ENCODE measurements around the gene PDILT. TPM values are rescaled to one million over a fixed set of nuclear protein-coding genes. Genes with fewer than 3 reads are reported as not detected.
"Not testable (repeated sequence)": the region's sequence is repeated elsewhere in the genome, so short reads cannot be mapped to it uniquely, and the experiment has no call there.

PDILT gene
- total RNA-seq, 2 donors from 2014 or later, result not detected

GRCh38 chr16:20423772-20424128 lies 19.2 kb upstream of the PDILT start:
- not testable (repeated sequence) for H3K4me3 Mint-ChIP-seq; ATAC-seq; H3K9me3 Mint-ChIP-seq; H3K27ac Mint-ChIP-seq; H3K4me1 Mint-ChIP-seq (ENCODE audit: low read depth in 2 of 2); H3K36me3 Mint-ChIP-seq; DNase-seq (ENCODE audit: low spot score); H3K27me3 Mint-ChIP-seq

GRCh38 chr16:20421748-20422147 lies 17.2 kb upstream of the PDILT start:
- H3K9me3 Mint-ChIP-seq; H3K27me3 Mint-ChIP-seq; H3K4me3 Mint-ChIP-seq; ATAC-seq; H3K27ac Mint-ChIP-seq; H3K4me1 Mint-ChIP-seq (ENCODE audit: low read depth in 2 of 2); DNase-seq (ENCODE audit: low spot score); H3K36me3 Mint-ChIP-seq: not testable (repeated sequence)

GRCh38 chr16:20419093-20419492 lies 14.6 kb upstream of the PDILT start:
- not testable (repeated sequence) for H3K4me1 Mint-ChIP-seq (ENCODE audit: low read depth in 2 of 2); DNase-seq (ENCODE audit: low spot score); H3K27ac Mint-ChIP-seq; H3K36me3 Mint-ChIP-seq; H3K9me3 Mint-ChIP-seq; H3K4me3 Mint-ChIP-seq
- peaks cover 9 to 14% of the 10 kb centered on the region in 2 donors for H3K27me3 Mint-ChIP-seq
- ATAC-seq, result peak in 1 of 2 donors; percentile 32

DNA sequence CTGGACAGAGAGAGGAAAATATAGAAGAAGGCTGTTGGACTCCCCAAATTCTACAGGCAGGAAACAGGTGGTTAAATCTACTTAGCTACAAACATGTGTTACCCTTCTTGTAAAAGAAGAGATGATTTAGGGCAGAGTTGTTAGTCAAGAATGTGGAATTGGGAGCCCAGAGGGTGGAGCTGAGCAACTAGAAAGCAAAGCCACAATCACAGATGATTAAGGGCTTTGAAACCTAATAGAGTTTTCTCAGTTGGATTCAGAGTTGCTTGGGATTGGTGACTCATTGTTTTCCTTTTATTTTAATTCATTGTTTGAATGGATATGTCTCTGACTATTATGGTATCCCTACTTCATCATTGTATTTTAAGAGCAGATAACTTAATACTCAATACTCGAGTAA lies 11.0 kb upstream of the PDILT start:
- DNase-seq (ENCODE audit: low spot score) (no peak), ATAC-seq (no peak)
- no peaks in the 10 kb centered on the region for H3K9me3 Mint-ChIP-seq
- H3K27me3 Mint-ChIP-seq, result peaks cover 9 to 14% of the 10 kb centered on the region in 2 donors
- H3K36me3 Mint-ChIP-seq, result no peaks in the 10 kb centered on the region
- no peak overlapping the region for H3K4me3 Mint-ChIP-seq
- H3K4me1 Mint-ChIP-seq (ENCODE audit: low read depth in 2 of 2), result no peaks in the 10 kb centered on the region
- no peak overlapping the region for H3K27ac Mint-ChIP-seq

DNA sequence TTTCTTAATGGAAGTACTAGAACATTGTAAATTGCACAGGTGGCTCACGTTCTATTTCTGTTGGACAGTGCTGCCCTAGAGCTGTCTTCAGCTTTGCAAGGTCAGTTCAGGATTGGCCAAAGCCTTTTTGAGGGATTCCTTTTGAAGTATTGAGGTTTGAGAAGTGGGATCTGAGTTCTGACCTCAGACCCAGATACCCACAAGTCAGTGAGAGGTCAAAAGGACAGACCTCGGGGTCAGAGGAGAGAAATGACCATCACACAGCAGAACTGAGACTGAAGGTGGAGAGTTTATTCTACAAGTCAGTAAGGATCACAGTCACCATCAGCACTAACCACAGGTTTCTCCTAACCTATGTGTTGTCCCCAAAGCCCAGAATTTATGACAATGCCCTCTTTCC lies 6.5 kb upstream of the PDILT start:
- Mint-ChIP-seq H3K9me3 (no peaks in the 10 kb centered on the region), H3K27ac (no peak overlapping the region), H3K36me3 (no peaks in the 10 kb centered on the region), H3K4me1 (ENCODE audit: low read depth in 2 of 2) (no peaks in the 10 kb centered on the region), H3K4me3 (no peak overlapping the region), H3K27me3 (peaks cover 9% of the 10 kb centered on the region in 2 donors)
- DNase-seq (ENCODE audit: low spot score) (no peak), ATAC-seq (no peak)

GRCh38 chr16:20410121-20410723 lies 5.7 kb upstream of the PDILT start:
- Mint-ChIP-seq H3K4me1 (ENCODE audit: low read depth in 2 of 2) (no peaks in the 10 kb centered on the region), H3K27me3 (peaks cover 9% of the 10 kb centered on the region in 2 donors), H3K9me3 (no peaks in the 10 kb centered on the region), H3K4me3 (no peak overlapping the region), H3K36me3 (no peaks in the 10 kb centered on the region), H3K27ac (no peak overlapping the region)
- ATAC-seq (no peak), DNase-seq (ENCODE audit: low spot score) (no peak)

GRCh38 chr16:20409398-20410120 lies 5.0 kb upstream of the PDILT start, which contains the start of gene ACSM5:
ACSM5 (plus strand) TSS chr16:20409534; CDS start chr16:20411485, 1,951 bp downstream.
- DNase-seq (ENCODE audit: low spot score) (no peak), ATAC-seq (no peak)
- H3K4me1 Mint-ChIP-seq (ENCODE audit: low read depth in 2 of 2), result no peaks in the 10 kb centered on the region
- no peaks in the 10 kb centered on the region for H3K36me3 Mint-ChIP-seq
- H3K27ac Mint-ChIP-seq, result no peak within 1 kb of the TSS
- H3K27me3 Mint-ChIP-seq, result peaks cover 5% of the 10 kb centered on the region in 2 donors
- H3K9me3 Mint-ChIP-seq, result no peaks in the 10 kb centered on the region
- H3K4me3 Mint-ChIP-seq, result no peak within 1 kb of the TSS

DNA sequence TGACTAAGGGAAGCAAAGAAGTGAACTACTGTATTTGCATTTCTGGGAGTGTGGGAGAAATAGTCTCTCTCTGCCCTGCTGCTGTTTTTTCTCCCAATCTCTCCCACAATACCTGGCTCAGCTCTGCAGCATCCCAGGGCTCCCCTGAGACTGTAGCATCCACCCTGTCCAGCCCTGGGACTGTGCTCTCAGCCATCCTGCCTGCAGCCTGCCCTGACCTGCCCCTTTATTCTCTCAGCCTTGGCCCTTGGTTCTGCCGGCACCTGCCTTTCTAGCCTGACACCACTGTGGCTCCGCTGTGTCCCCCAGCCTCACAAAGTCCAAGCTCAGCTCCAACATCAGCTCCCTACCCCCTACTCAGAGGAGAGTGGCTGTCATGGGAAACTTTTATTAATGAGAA lies 1.9 kb downstream of the PDILT start:
- Mint-ChIP-seq H3K27ac (no peak overlapping the region), H3K9me3 (no peaks in the 10 kb centered on the region), H3K4me1 (ENCODE audit: low read depth in 2 of 2) (no peaks in the 10 kb centered on the region), H3K36me3 (no peaks in the 10 kb centered on the region), H3K4me3 (no peak overlapping the region), H3K27me3 (peaks cover 8 to 18% of the 10 kb centered on the region in 2 donors)
- ATAC-seq (peak in 1 of 2 donors; percentile 29), DNase-seq (ENCODE audit: low spot score) (no peak)

- peak in 1 of 2 donors; percentile 37 for ATAC-seq
- Mint-ChIP-seq H3K4me3 (no peak overlapping the region), H3K27me3 (peaks cover 8 to 18% of the 10 kb centered on the region in 2 donors), H3K9me3 (no peaks in the 10 kb centered on the region), H3K4me1 (ENCODE audit: low read depth in 2 of 2) (no peaks in the 10 kb centered on the region), H3K36me3 (no peaks in the 10 kb centered on the region), H3K27ac (no peak overlapping the region)
- no peak for DNase-seq (ENCODE audit: low spot score)
These were observed 3.0 kb downstream of the PDILT start for GRCh38 chr16:20401475-20402016.

DNA sequence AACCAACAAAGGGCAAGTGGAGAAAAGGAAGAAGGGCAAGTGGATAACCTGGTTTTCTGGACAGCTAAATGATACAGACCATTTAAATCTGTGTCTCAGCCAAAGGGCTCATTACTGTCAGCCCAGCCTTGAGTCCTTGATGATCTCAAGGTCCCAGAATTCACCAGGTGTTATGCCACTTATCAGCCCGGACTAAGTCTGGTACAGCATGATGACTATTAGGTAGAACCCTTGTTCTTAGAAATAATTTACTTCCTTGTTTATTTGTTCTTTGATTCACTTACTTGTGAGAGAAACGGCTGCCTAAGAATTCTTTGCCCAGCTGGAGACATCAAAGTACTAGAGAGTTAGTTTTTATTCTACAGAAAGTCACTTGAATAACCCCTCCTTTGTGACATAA lies 3.5 kb downstream of the PDILT start:
- Mint-ChIP-seq H3K27me3 (peaks cover 7 to 18% of the 10 kb centered on the region in 2 donors), H3K4me3 (no peak overlapping the region), H3K9me3 (no peaks in the 10 kb centered on the region)

GRCh38 chr16:20399185-20399584 lies 5.4 kb downstream of the PDILT start:
- Mint-ChIP-seq H3K4me3 (no peak overlapping the region), H3K4me1 (ENCODE audit: low read depth in 2 of 2) (no peaks in the 10 kb centered on the region), H3K9me3 (no peaks in the 10 kb centered on the region), H3K27ac (no peak overlapping the region), H3K36me3 (no peaks in the 10 kb centered on the region), H3K27me3 (peaks cover 5 to 18% of the 10 kb centered on the region in 2 donors)
- DNase-seq (ENCODE audit: low spot score) (no peak), ATAC-seq (no peak)

More for the DNA sequence above, 3.5 kb downstream of the PDILT start:
- no peaks in the 10 kb centered on the region for H3K4me1 Mint-ChIP-seq (ENCODE audit: low read depth in 2 of 2)
- H3K27ac Mint-ChIP-seq, result no peak overlapping the region
- H3K36me3 Mint-ChIP-seq, result no peaks in the 10 kb centered on the region
- DNase-seq (ENCODE audit: low spot score) (no peak), ATAC-seq (no peak)

DNA sequence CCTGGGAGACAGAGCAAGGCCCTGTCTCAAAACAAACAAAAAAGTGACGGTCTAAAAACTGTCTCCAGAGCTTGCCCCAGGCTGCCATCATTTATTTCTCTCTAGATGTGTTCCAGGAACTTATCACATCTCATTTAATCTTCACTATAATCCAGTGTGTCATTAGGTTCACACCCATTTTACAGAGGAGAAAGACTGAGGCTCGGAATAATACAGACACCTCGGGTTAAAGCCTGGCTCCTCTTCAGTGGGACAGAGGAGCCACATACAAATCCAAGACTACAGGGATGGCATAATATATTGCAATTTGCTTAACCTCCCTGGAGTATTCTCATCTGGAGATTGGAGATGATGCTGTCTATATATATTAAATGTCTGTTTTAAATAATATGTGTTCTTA lies 5.9 kb downstream of the PDILT start:
- ATAC-seq, result no peak
- H3K27ac Mint-ChIP-seq, result no peak overlapping the region
- peaks cover 0 to 12% of the 10 kb centered on the region in 2 donors for H3K27me3 Mint-ChIP-seq
- H3K36me3 Mint-ChIP-seq, result no peaks in the 10 kb centered on the region
- no peaks in the 10 kb centered on the region for H3K9me3 Mint-ChIP-seq
- no peak overlapping the region for H3K4me3 Mint-ChIP-seq
- no peaks in the 10 kb centered on the region for H3K4me1 Mint-ChIP-seq (ENCODE audit: low read depth in 2 of 2)
- no peak for DNase-seq (ENCODE audit: low spot score)

- H3K4me3 Mint-ChIP-seq, result no peak overlapping the region
- no peaks in the 10 kb centered on the region for H3K36me3 Mint-ChIP-seq
- H3K4me1 Mint-ChIP-seq (ENCODE audit: low read depth in 2 of 2), result no peaks in the 10 kb centered on the region
- ATAC-seq (peak in 1 of 2 donors; percentile 19), DNase-seq (ENCODE audit: low spot score) (no peak)
- H3K9me3 Mint-ChIP-seq, result no peaks in the 10 kb centered on the region
- H3K27ac Mint-ChIP-seq, result no peak overlapping the region
- H3K27me3 Mint-ChIP-seq, result peaks cover 0 to 7% of the 10 kb centered on the region in 2 donors
These were observed 7.0 kb downstream of the PDILT start for GRCh38 chr16:20397468-20398074.

DNA sequence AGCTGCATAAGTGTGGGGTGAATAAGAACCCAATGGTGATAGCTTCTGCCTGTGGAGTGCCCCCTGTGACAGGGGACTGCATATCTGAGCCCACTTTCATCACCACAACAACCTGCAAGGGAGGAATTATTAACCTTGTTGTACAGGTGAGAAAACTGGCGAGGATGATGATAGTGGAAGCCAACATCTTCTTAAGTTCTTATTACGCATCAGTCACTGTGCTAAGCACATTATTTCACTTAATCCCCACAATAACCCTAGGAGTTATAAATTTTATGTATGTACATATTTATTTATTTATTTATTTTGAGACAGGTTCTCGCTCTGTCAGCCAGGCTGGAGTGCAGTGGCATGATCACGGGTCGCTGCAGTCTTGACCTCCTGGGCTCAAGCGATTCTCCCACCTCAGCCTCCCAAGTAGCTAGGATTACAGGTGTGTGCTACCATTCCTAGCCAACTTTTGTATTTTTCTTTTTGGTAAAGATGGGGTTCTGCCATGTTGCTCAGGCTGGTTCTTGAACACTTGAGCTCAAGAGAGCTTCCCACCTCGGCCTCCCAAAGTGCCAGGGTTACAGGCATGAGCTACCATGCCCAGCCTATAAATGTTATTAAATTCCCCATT lies 7.6 kb downstream of the PDILT start:
- no peaks in the 10 kb centered on the region for H3K36me3 Mint-ChIP-seq
- ATAC-seq, result no peak
- no peak overlapping the region for H3K4me3 Mint-ChIP-seq

More for the DNA sequence above, 7.6 kb downstream of the PDILT start:
- H3K27me3 Mint-ChIP-seq, result peaks cover 0 to 3% of the 10 kb centered on the region in 2 donors
- H3K9me3 Mint-ChIP-seq, result no peaks in the 10 kb centered on the region
- H3K27ac Mint-ChIP-seq, result no peak overlapping the region
- no peaks in the 10 kb centered on the region for H3K4me1 Mint-ChIP-seq (ENCODE audit: low read depth in 2 of 2)
- DNase-seq (ENCODE audit: low spot score), result no peak

All from natural killer cell treated with Interleukin-12 subunit alpha and Interleukin-12 subunit beta and Interleukin-15 and Interleukin-18, amount 100 ng/mL, for 72 hours (primary cell).